Karpas-422 (cell line): ENCODE results near the gene CARMIL1. TPM values are rescaled to one million over a fixed set of nuclear protein-coding genes. Genes with fewer than 3 reads are reported as not detected.

Experiments used
- DNase-seq: peaks from one replicate; pipeline ENCODE4 v3.0.0-alpha.2; 2015
- H2AFZ ChIP-seq: fragments of 200-600 bp; sonication (generic); 2 replicates; pipeline ENCODE4 v1.6.1; 2014; ENCODE audit warnings: antibody characterized with exemption, low read length, mixed read lengths
- H3K27ac ChIP-seq: fragments of 200-600 bp; sonication (generic); 2 replicates; pipeline ENCODE4 v1.5.1; 2014; ENCODE audit warnings: mild to moderate bottlenecking, low read length, moderate library complexity
- H3K27me3 ChIP-seq: fragments of 200-600 bp; sonication (generic); 2 replicates; pipeline ENCODE4 v1.6.1; 2014; ENCODE audit warnings: low read length, mixed read lengths
- H3K36me3 ChIP-seq: fragments of 200-600 bp; sonication (generic); 2 replicates; pipeline ENCODE4 v1.6.1; 2014; ENCODE audit warnings: low read length, mixed read lengths; ENCODE audit not compliant: insufficient read depth
- H3K4me1 ChIP-seq: fragments of 200-600 bp; sonication (generic); 2 replicates; pipeline ENCODE4 v1.6.1; 2014; ENCODE audit warnings: mild to moderate bottlenecking, low read length, mixed read lengths
- H3K4me2 ChIP-seq: fragments of 200-600 bp; sonication (generic); 2 replicates; pipeline ENCODE4 v1.6.1; 2014; ENCODE audit warnings: low read length, low read depth, mild to moderate bottlenecking; ENCODE audit not compliant: poor library complexity, severe bottlenecking
- H3K4me3 ChIP-seq: fragments of 200-600 bp; sonication (generic); 2 replicates; pipeline ENCODE4 v1.5.1; 2014; ENCODE audit warnings: mild to moderate bottlenecking, antibody characterized with exemption, low read length, mixed read lengths
- H3K79me2 ChIP-seq: fragments of 200-600 bp; sonication (generic); 2 replicates; pipeline ENCODE4 v1.6.1; 2014; ENCODE audit warnings: mild to moderate bottlenecking, low read length, mixed read lengths
- H3K9ac ChIP-seq: fragments of 200-600 bp; sonication (generic); 2 replicates; pipeline ENCODE4 v1.6.0; 2014; ENCODE audit warnings: low read length
- H3K9me2 ChIP-seq: fragments of 200-600 bp; sonication (generic), shearing (Covaris generic); replicated peaks from 2 replicates; pipeline ENCODE4 v1.6.0; 2014; ENCODE audit warnings: mild to moderate bottlenecking, low read length, moderate library complexity; ENCODE audit not compliant: insufficient read depth
- H3K9me3 ChIP-seq: fragments of 300-700, 200-600 bp; sonication (generic); 2 replicates; pipeline ENCODE4 v1.6.1; 2014; ENCODE audit warnings: low read length, mixed read lengths
- H4K20me1 ChIP-seq: fragments of 200-600 bp; sonication (generic); 2 replicates; pipeline ENCODE4 v1.6.1; 2014; ENCODE audit warnings: mild to moderate bottlenecking, antibody characterized with exemption, low read length, low read depth; ENCODE audit not compliant: insufficient read depth
- total RNA-seq: library from RNA; depleted of rRNA; stranded (reverse); fragments of >200 nt; shearing (Covaris generic); gene quantifications from 2 replicates; pipeline ENCODE4 v1.2.3, GENCODE V29; 2014; ENCODE audit warnings: low replicate concordance

CARMIL1 gene
- total RNA-seq, 1 experiment from 2014 or later, result 0.04 TPM

GRCh38 chr6:25465941-25466340 lies 186.8 kb downstream of the CARMIL1 start:
- Histone ChIP-seq H3K79me2 (no peaks in the 10 kb centered on the region), H3K9me3 (no peaks in the 10 kb centered on the region), H3K36me3 (no peaks in the 10 kb centered on the region), H3K4me2 (no peak overlapping the region), H3K4me1 (no peaks in the 10 kb centered on the region), H3K27ac (no peak overlapping the region), H2AFZ (no peak overlapping the region), H3K9me2 (no peaks in the 10 kb centered on the region), H3K4me3 (no peak overlapping the region), H4K20me1 (no peaks in the 10 kb centered on the region), H3K27me3 (no peaks in the 10 kb centered on the region), H3K9ac (no peak overlapping the region)
- DNase-seq, result no peak

- Histone ChIP-seq H3K36me3 (no peaks in the 10 kb centered on the region), H3K9me2 (no peaks in the 10 kb centered on the region), H3K27me3 (no peaks in the 10 kb centered on the region), H3K4me1 (no peaks in the 10 kb centered on the region), H3K79me2 (no peaks in the 10 kb centered on the region), H3K9ac (no peak overlapping the region), H3K27ac (no peak overlapping the region), H3K4me3 (no peak overlapping the region), H3K4me2 (no peak overlapping the region), H2AFZ (no peak overlapping the region), H4K20me1 (no peaks in the 10 kb centered on the region), H3K9me3 (no peaks in the 10 kb centered on the region)
- no peak for DNase-seq
Measured at GRCh38 chr6:25468881-25469280, 189.7 kb downstream of the CARMIL1 start.

- H3K9me2 ChIP-seq, result no peaks in the 10 kb centered on the region
- no peak for DNase-seq
- no peak overlapping the region for H3K9ac ChIP-seq
- H3K27ac ChIP-seq, result no peak overlapping the region
- H2AFZ ChIP-seq, result no peak overlapping the region
- no peaks in the 10 kb centered on the region for H3K27me3 ChIP-seq
- no peaks in the 10 kb centered on the region for H3K4me1 ChIP-seq
- no peaks in the 10 kb centered on the region for H4K20me1 ChIP-seq
- H3K36me3 ChIP-seq, result no peaks in the 10 kb centered on the region
- H3K79me2 ChIP-seq, result no peaks in the 10 kb centered on the region
- H3K4me2 ChIP-seq, result no peak overlapping the region
- no peaks in the 10 kb centered on the region for H3K9me3 ChIP-seq
- H3K4me3 ChIP-seq, result no peak overlapping the region
Measured at GRCh38 chr6:25469797-25470388, 190.7 kb downstream of the CARMIL1 start.

GRCh38 chr6:25472306-25472705 lies 193.1 kb downstream of the CARMIL1 start:
- no peaks in the 10 kb centered on the region for H3K9me3 ChIP-seq
- H3K27me3 ChIP-seq, result no peaks in the 10 kb centered on the region
- no peak overlapping the region for H3K9ac ChIP-seq
- H3K4me2 ChIP-seq, result no peak overlapping the region
- H3K4me1 ChIP-seq, result no peaks in the 10 kb centered on the region
- no peak overlapping the region for H2AFZ ChIP-seq
- no peak overlapping the region for H3K4me3 ChIP-seq
- H3K36me3 ChIP-seq, result no peaks in the 10 kb centered on the region
- no peaks in the 10 kb centered on the region for H4K20me1 ChIP-seq
- DNase-seq, result peak; percentile 49
- H3K9me2 ChIP-seq, result no peaks in the 10 kb centered on the region
- H3K79me2 ChIP-seq, result no peaks in the 10 kb centered on the region
- no peak overlapping the region for H3K27ac ChIP-seq

- Histone ChIP-seq H3K9me3 (no peaks in the 10 kb centered on the region), H4K20me1 (no peaks in the 10 kb centered on the region), H3K79me2 (no peaks in the 10 kb centered on the region), H3K9me2 (no peaks in the 10 kb centered on the region), H3K27me3 (no peaks in the 10 kb centered on the region), H3K4me2 (no peak overlapping the region), H3K27ac (no peak overlapping the region), H2AFZ (no peak overlapping the region), H3K4me3 (no peak overlapping the region), H3K4me1 (no peaks in the 10 kb centered on the region), H3K9ac (no peak overlapping the region), H3K36me3 (no peaks in the 10 kb centered on the region)
- DNase-seq, result no peak
Measured at GRCh38 chr6:25472906-25473305, 193.7 kb downstream of the CARMIL1 start.

- Histone ChIP-seq H2AFZ (no peak overlapping the region), H4K20me1 (no peaks in the 10 kb centered on the region)
- no peak for DNase-seq
Measured at GRCh38 chr6:25473447-25473846, 194.3 kb downstream of the CARMIL1 start.

GRCh38 chr6:25476126-25476525 lies 197.0 kb downstream of the CARMIL1 start:
- no peaks in the 10 kb centered on the region for H3K27me3 ChIP-seq
- H2AFZ ChIP-seq, result no peak overlapping the region
- DNase-seq, result no peak
- H3K4me2 ChIP-seq, result no peak overlapping the region
- no peaks in the 10 kb centered on the region for H4K20me1 ChIP-seq
- H3K9ac ChIP-seq, result no peak overlapping the region
- H3K79me2 ChIP-seq, result no peaks in the 10 kb centered on the region
- H3K36me3 ChIP-seq, result no peaks in the 10 kb centered on the region
- H3K4me1 ChIP-seq, result no peaks in the 10 kb centered on the region
- no peak overlapping the region for H3K4me3 ChIP-seq
- H3K27ac ChIP-seq, result no peak overlapping the region
- H3K9me3 ChIP-seq, result no peaks in the 10 kb centered on the region
- H3K9me2 ChIP-seq, result no peaks in the 10 kb centered on the region

More at GRCh38 chr6:25473447-25473846, 194.3 kb downstream of the CARMIL1 start:
- H3K9me2 ChIP-seq, result no peaks in the 10 kb centered on the region
- H3K27ac ChIP-seq, result no peak overlapping the region
- no peaks in the 10 kb centered on the region for H3K9me3 ChIP-seq
- no peaks in the 10 kb centered on the region for H3K27me3 ChIP-seq
- H3K4me3 ChIP-seq, result no peak overlapping the region
- H3K4me1 ChIP-seq, result no peaks in the 10 kb centered on the region
- no peaks in the 10 kb centered on the region for H3K36me3 ChIP-seq
- H3K4me2 ChIP-seq, result no peak overlapping the region
- H3K79me2 ChIP-seq, result no peaks in the 10 kb centered on the region
- H3K9ac ChIP-seq, result no peak overlapping the region

- Histone ChIP-seq H4K20me1 (no peaks in the 10 kb centered on the region), H3K9me2 (no peaks in the 10 kb centered on the region), H3K4me1 (no peaks in the 10 kb centered on the region), H3K36me3 (no peaks in the 10 kb centered on the region), H3K27me3 (no peaks in the 10 kb centered on the region), H3K9me3 (no peaks in the 10 kb centered on the region), H3K27ac (no peak overlapping the region), H3K79me2 (no peaks in the 10 kb centered on the region), H3K4me2 (no peak overlapping the region), H2AFZ (no peak overlapping the region), H3K4me3 (no peak overlapping the region), H3K9ac (no peak overlapping the region)
- no peak for DNase-seq
Measured at GRCh38 chr6:25477006-25477590, 197.9 kb downstream of the CARMIL1 start.
